Skeletal muscle tissue (tissue), 4 donors: ENCODE results near the gene UNG. TPM values are rescaled to one million over a fixed set of nuclear protein-coding genes. Genes with fewer than 3 reads are reported as not detected.

ENCODE experiments used
- H3K27ac ChIP-seq: one replicate; pipeline ENCODE4 v1.7.0; 2013; ENCODE audit warnings: mild to moderate bottlenecking, low read depth, low read length, inconsistent platforms
- H3K27me3 ChIP-seq, 3 donors: one replicate each; pipeline ENCODE4 v1.7.0; 2013; ENCODE audit warnings: low read length in 3 of 3; ENCODE audit not compliant: control insufficient read depth in 3 of 3, insufficient read depth in 3 of 3
- H3K36me3 ChIP-seq, 3 donors: one replicate each; pipeline ENCODE4 v1.7.0; 2013; ENCODE audit warnings: low read length in 3 of 3; ENCODE audit not compliant: control insufficient read depth in 3 of 3, insufficient read depth in 3 of 3
- H3K4me1 ChIP-seq, 3 donors: one replicate each; pipeline ENCODE4 v1.7.0; 2013; ENCODE audit warnings: low read length in 3 of 3, mild to moderate bottlenecking in 3 of 3; ENCODE audit not compliant: control insufficient read depth in 3 of 3, insufficient read depth in 3 of 3
- H3K4me3 ChIP-seq, 3 donors: one replicate each; pipeline ENCODE4 v1.7.0; 2013; ENCODE audit warnings: low read length in 3 of 3
- H3K9ac ChIP-seq, 3 donors: one replicate each; pipeline ENCODE4 v1.7.0; 2013; ENCODE audit warnings: low read length in 3 of 3, mild to moderate bottlenecking in 3 of 3, moderate library complexity in 2 of 3, low read depth in 1 of 3
- H3K9me3 ChIP-seq, 3 donors: one replicate each; pipeline ENCODE4 v1.7.0; 2013; ENCODE audit warnings: low read length in 3 of 3; ENCODE audit not compliant: control insufficient read depth in 3 of 3
- total RNA-seq: library from RNA; depleted of rRNA; stranded (reverse); fragments of >200 nt; gene quantifications from one replicate; pipeline ENCODE4 v1.2.3, GENCODE V29; 2014
- donor health status: Osteomylitis.

The UNG gene
- total RNA-seq, 1 donor from 2014 or later: 25.6 TPM

- H3K9ac ChIP-seq: no peak overlapping the region
- H3K4me1 ChIP-seq: peaks cover 8 to 14% (median 12%) of the 10 kb centered on the region in 3 donors
- H3K27ac ChIP-seq: no peak overlapping the region
- H3K9me3 ChIP-seq: no peaks in the 10 kb centered on the region
- no peak overlapping the region for H3K4me3 ChIP-seq
- peaks cover 5 to 22% (median 16%) of the 10 kb centered on the region in 3 donors for H3K36me3 ChIP-seq
- H3K27me3 ChIP-seq: no peaks in the 10 kb centered on the region
Measured at GRCh38 chr12:109057376-109057775, 40.0 kb upstream of the UNG start.

- Histone ChIP-seq H3K9me3 (no peaks in the 10 kb centered on the region), H3K4me3 (no peak overlapping the region), H3K36me3 (peaks cover 8 to 22% (median 16%) of the 10 kb centered on the region in 3 donors), H3K27ac (no peak overlapping the region), H3K4me1 (peaks cover under 1 to 4% (median 4%) of the 10 kb centered on the region in 3 donors), H3K27me3 (no peaks in the 10 kb centered on the region), H3K9ac (no peak overlapping the region)
Measured at GRCh38 chr12:109058773-109059172, 38.6 kb upstream of the UNG start.

GRCh38 chr12:109064143-109064542 is 33.3 kb upstream of the UNG start:
- Histone ChIP-seq H3K9ac (no peak overlapping the region), H3K27ac (no peak overlapping the region), H3K36me3 (peaks cover 19 to 28% (median 27%) of the 10 kb centered on the region in 3 donors), H3K27me3 (no peaks in the 10 kb centered on the region), H3K4me1 (no peaks in the 10 kb centered on the region), H3K9me3 (no peaks in the 10 kb centered on the region), H3K4me3 (no peak overlapping the region)

GRCh38 chr12:109065154-109065852 is 32.1 kb upstream of the UNG start:
- Histone ChIP-seq H3K4me3 (no peak overlapping the region), H3K4me1 (no peaks in the 10 kb centered on the region), H3K9ac (no peak overlapping the region), H3K9me3 (no peaks in the 10 kb centered on the region), H3K27me3 (no peaks in the 10 kb centered on the region), H3K27ac (no peak overlapping the region), H3K36me3 (peaks cover 26 to 36% (median 30%) of the 10 kb centered on the region in 3 donors)

GRCh38 chr12:109065853-109066193 is 31.6 kb upstream of the UNG start:
- no peaks in the 10 kb centered on the region for H3K9me3 ChIP-seq
- H3K9ac ChIP-seq: no peak overlapping the region
- H3K27ac ChIP-seq: no peak overlapping the region
- H3K36me3 ChIP-seq: peaks cover 30 to 41% (median 35%) of the 10 kb centered on the region in 3 donors
- H3K27me3 ChIP-seq: no peaks in the 10 kb centered on the region
- no peak overlapping the region for H3K4me3 ChIP-seq
- H3K4me1 ChIP-seq: no peaks in the 10 kb centered on the region

- Histone ChIP-seq H3K27ac (no peak overlapping the region), H3K27me3 (no peaks in the 10 kb centered on the region), H3K36me3 (peaks cover 48 to 68% (median 58%) of the 10 kb centered on the region in 3 donors), H3K4me1 (no peaks in the 10 kb centered on the region), H3K4me3 (no peak overlapping the region), H3K9ac (no peak overlapping the region), H3K9me3 (no peaks in the 10 kb centered on the region)
Measured at GRCh38 chr12:109069307-109070271, 27.8 kb upstream of the UNG start.

- H3K36me3 ChIP-seq: peaks cover 35 to 60% (median 46%) of the 10 kb centered on the region in 3 donors
Measured at GRCh38 chr12:109074866-109075265, 22.5 kb upstream of the UNG start.

GRCh38 chr12:109082751-109083150 is 14.6 kb upstream of the UNG start:
- Histone ChIP-seq H3K9ac (no peak overlapping the region), H3K4me1 (peaks cover 5 to 6% (median 6%) of the 10 kb centered on the region in 3 donors), H3K27ac (no peak overlapping the region), H3K36me3 (peaks cover 54 to 75% (median 67%) of the 10 kb centered on the region in 3 donors), H3K27me3 (no peaks in the 10 kb centered on the region), H3K9me3 (no peaks in the 10 kb centered on the region), H3K4me3 (no peak overlapping the region)

More at GRCh38 chr12:109074866-109075265, 22.5 kb upstream of the UNG start:
- no peak overlapping the region for H3K4me3 ChIP-seq
- no peaks in the 10 kb centered on the region for H3K27me3 ChIP-seq
- no peaks in the 10 kb centered on the region for H3K4me1 ChIP-seq
- no peak overlapping the region for H3K27ac ChIP-seq
- H3K9me3 ChIP-seq: no peaks in the 10 kb centered on the region
- no peak overlapping the region for H3K9ac ChIP-seq

- peaks cover 5 to 6% (median 6%) of the 10 kb centered on the region in 3 donors for H3K4me1 ChIP-seq
- H3K9me3 ChIP-seq: no peaks in the 10 kb centered on the region
- H3K27ac ChIP-seq: no peak overlapping the region
- H3K36me3 ChIP-seq: peaks cover 64 to 86% (median 81%) of the 10 kb centered on the region in 3 donors
- H3K27me3 ChIP-seq: no peaks in the 10 kb centered on the region
- H3K4me3 ChIP-seq: no peak overlapping the region
- H3K9ac ChIP-seq: no peak overlapping the region
Measured at GRCh38 chr12:109084425-109084824, 13.0 kb upstream of the UNG start.

- H3K9me3 ChIP-seq: no peaks in the 10 kb centered on the region
- no peak overlapping the region for H3K4me3 ChIP-seq
- H3K4me1 ChIP-seq: peaks cover 5 to 6% (median 6%) of the 10 kb centered on the region in 3 donors
- H3K36me3 ChIP-seq: peaks cover 68 to 92% (median 82%) of the 10 kb centered on the region in 3 donors
- H3K9ac ChIP-seq: no peak overlapping the region
- H3K27me3 ChIP-seq: no peaks in the 10 kb centered on the region
- no peak overlapping the region for H3K27ac ChIP-seq
Measured at GRCh38 chr12:109085590-109085989, 11.8 kb upstream of the UNG start.
